ENCODE measurements around the gene MYO7B. TPM values are rescaled to one million over a fixed set of nuclear protein-coding genes. Genes with fewer than 3 reads are reported as not detected.

MYO7B gene
- total RNA-seq, 4 donors from 2014 or later, result 214 to 1,039 (median 594) TPM

DNA sequence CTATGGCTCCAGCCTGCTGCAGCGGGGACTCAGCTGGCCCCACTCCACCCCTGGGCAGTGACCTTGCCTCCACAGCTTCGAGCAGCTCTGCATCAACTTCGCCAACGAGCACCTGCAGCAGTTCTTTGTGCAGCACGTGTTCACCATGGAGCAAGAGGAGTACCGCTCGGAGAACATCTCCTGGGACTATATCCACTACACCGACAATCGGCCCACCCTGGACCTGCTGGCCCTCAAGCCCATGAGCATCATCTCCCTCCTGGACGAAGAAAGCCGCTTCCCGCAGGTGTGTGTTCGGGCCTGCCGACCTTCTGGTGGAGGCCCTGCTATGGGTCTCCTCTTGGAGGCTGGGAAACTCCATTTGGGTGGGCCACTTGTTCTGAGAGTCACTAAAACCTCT is 48.6 kb downstream of the MYO7B start:
- DNase-seq, result peak in 1 of 3 donors; percentile 33
- H3K36me3 ChIP-seq, result peaks cover 0 to 66% (median 0%) of the 10 kb centered on the region in 3 donors

GRCh38 chr2:127584516-127585033 is 49.1 kb downstream of the MYO7B start:
- H3K36me3 ChIP-seq, result peaks cover 0 to 63% (median 0%) of the 10 kb centered on the region in 3 donors
- H3K4me1 ChIP-seq, result no peaks in the 10 kb centered on the region
- peak in 1 of 3 donors; percentile 14 for DNase-seq
- no peaks in the 10 kb centered on the region for H3K9me3 ChIP-seq
- H3K4me3 ChIP-seq, result no peak overlapping the region
- TF ChIP-seq CTCF (IDR thresholded peaks at IDR 0.05) (no peak), POLR2A (IDR thresholded peaks at IDR 0.05) (no peak)
- H3K27me3 ChIP-seq, result no peaks in the 10 kb centered on the region
- no peak overlapping the region for H3K27ac ChIP-seq

More for the DNA sequence above, 48.6 kb downstream of the MYO7B start:
- H3K4me1 ChIP-seq, result no peaks in the 10 kb centered on the region
- no peaks in the 10 kb centered on the region for H3K27me3 ChIP-seq
- no peaks in the 10 kb centered on the region for H3K9me3 ChIP-seq
- H3K27ac ChIP-seq, result no peak overlapping the region
- H3K4me3 ChIP-seq, result no peak overlapping the region
- TF ChIP-seq POLR2A (IDR thresholded peaks at IDR 0.05) (no peak), CTCF (IDR thresholded peaks at IDR 0.05) (no peak)

GRCh38 chr2:127585270-127585807 is 49.9 kb downstream of the MYO7B start:
- no peaks in the 10 kb centered on the region for H3K9me3 ChIP-seq
- H3K4me3 ChIP-seq, result no peak overlapping the region
- no peak for DNase-seq
- no peak overlapping the region for H3K27ac ChIP-seq
- no peaks in the 10 kb centered on the region for H3K4me1 ChIP-seq
- H3K27me3 ChIP-seq, result no peaks in the 10 kb centered on the region
- peaks cover 0 to 67% (median 0%) of the 10 kb centered on the region in 3 donors for H3K36me3 ChIP-seq
- TF ChIP-seq POLR2A (IDR thresholded peaks at IDR 0.05), result no peak
- TF ChIP-seq CTCF (IDR thresholded peaks at IDR 0.05), result no peak

DNA sequence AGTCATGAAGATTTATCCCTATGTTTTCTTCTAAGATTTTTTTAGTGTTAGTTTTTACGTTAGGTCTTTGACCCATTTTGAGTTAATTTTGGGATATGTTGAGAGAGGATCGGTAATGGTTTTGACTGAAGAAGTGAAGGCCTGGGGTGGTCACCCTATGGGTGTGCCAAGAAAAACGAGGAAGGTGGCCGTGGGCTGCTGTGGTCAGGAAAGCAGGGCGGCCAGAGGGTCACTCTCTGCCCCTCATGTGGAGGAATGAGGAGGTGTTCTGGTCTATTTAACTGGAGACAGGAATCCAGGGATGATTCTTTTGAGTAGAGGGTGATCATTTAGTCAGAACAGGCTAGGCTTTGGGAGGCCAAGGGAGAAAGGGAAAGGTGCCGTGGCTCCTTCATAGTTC is 50.7 kb downstream of the MYO7B start:
- Histone ChIP-seq H3K36me3 (peaks cover 0 to 67% (median 0%) of the 10 kb centered on the region in 3 donors), H3K9me3 (no peaks in the 10 kb centered on the region), H3K27me3 (no peaks in the 10 kb centered on the region), H3K4me1 (no peaks in the 10 kb centered on the region), H3K4me3 (no peak overlapping the region), H3K27ac (no peak overlapping the region)
- TF ChIP-seq CTCF (IDR thresholded peaks at IDR 0.05) (no peak), POLR2A (IDR thresholded peaks at IDR 0.05) (no peak)
- no peak for DNase-seq

GRCh38 chr2:127586746-127587295 is 51.3 kb downstream of the MYO7B start:
- Histone ChIP-seq H3K27me3 (no peaks in the 10 kb centered on the region), H3K4me3 (no peak overlapping the region), H3K4me1 (no peaks in the 10 kb centered on the region), H3K9me3 (no peaks in the 10 kb centered on the region), H3K36me3 (peaks cover 0 to 67% (median 0%) of the 10 kb centered on the region in 3 donors), H3K27ac (no peak overlapping the region)
- DNase-seq, result peak in 2 of 3 donors; percentile 27 to 28
- TF ChIP-seq POLR2A (IDR thresholded peaks at IDR 0.05) (no peak), CTCF (IDR thresholded peaks at IDR 0.05) (no peak)

All from Peyer's patch (tissue), 4 donors.